MM.1S (cell line): ENCODE results near the gene EFHB.

Source experiments
- CTCF ChIP-seq: fragments of 300-600 bp; sonication (generic); IDR thresholded peaks from 2 replicates; pipeline ENCODE4 v1.5.1; 2016; ENCODE audit warnings: antibody characterized with exemption, low read length, mixed read lengths
- EZH2 ChIP-seq: fragments of 300-600 bp; sonication (generic); optimal IDR thresholded peaks from 2 replicates; pipeline ENCODE3; 2017; ENCODE audit warnings: low read depth, mild to moderate bottlenecking, antibody characterized with exemption, low read length, mixed read lengths
- EZH2phosphoT487 ChIP-seq: fragments of 300-600 bp; sonication (generic); IDR thresholded peaks from 2 replicates; pipeline ENCODE4 v1.6.1; 2018; ENCODE audit warnings: antibody characterized with exemption, low read length

DNA sequence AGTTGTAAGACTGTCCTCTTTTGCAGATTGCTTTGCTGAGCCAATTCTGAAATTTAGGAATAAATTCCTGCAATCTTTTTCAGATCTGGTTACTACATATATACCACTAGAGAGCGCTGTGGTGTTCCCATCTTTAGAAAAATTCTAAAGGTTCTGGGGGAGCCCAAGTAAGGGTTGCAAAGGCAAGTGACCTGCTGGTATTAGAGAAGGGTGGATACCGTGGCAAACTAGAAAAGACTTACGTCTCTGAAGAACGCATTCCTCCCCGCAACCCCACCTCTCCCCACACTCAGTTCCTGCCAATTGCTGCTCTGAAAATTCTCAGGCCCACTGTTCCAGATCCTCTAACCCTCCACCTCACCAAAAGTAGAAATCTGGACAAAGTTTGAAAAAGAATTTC, 48.5 kb downstream of the EFHB start:
- TF ChIP-seq CTCF: peak; percentile 74
- no peak for TF ChIP-seq EZH2phosphoT487
- TF ChIP-seq EZH2: no peak
